GM19351 (cell line): ENCODE data around the gene ZNF783.
"Not testable (repeated sequence)": the region's sequence is repeated elsewhere in the genome, so short reads cannot be mapped to it uniquely, and the experiment has no call there.

Experiments
- ATAC-seq: cut with Tn5 transposase; IDR thresholded peaks from one replicate; pipeline ENCODE4 v1.9.1; 2021; ENCODE audit warnings: mild to moderate bottlenecking, moderate library complexity; ENCODE audit not compliant: unreplicated experiment

ZNF783 gene

GRCh38 chr7:149322737-149323136 is 60.7 kb downstream of the ZNF783 start:
- no peak for ATAC-seq

- ATAC-seq, result no peak
Measured at GRCh38 chr7:149325248-149325647, 63.3 kb downstream of the ZNF783 start.

GRCh38 chr7:149329265-149329664 is 67.3 kb downstream of the ZNF783 start:
- ATAC-seq, result no peak

- no peak for ATAC-seq
Measured at GRCh38 chr7:149329766-149330334, 67.9 kb downstream of the ZNF783 start.

- no peak for ATAC-seq
Measured at GRCh38 chr7:149330914-149331567, 69.0 kb downstream of the ZNF783 start.

- ATAC-seq, result not testable (repeated sequence)
Measured at GRCh38 chr7:149332602-149333320, 70.8 kb downstream of the ZNF783 start.

GRCh38 chr7:149333321-149333717 is 71.3 kb downstream of the ZNF783 start:
- ATAC-seq, result no peak

GRCh38 chr7:149334219-149334618 is 72.2 kb downstream of the ZNF783 start:
- no peak for ATAC-seq
